Measurements from ENCODE around the gene SLC10A3.

- TF ChIP-seq EZH2 (IDR thresholded peaks at IDR 0.05; ENCODE audit: low read depth) (no peak), CTCF (conservative IDR thresholded peaks at IDR 0.05) (no peak)
Measured at GRCh38 chrX:154470434-154470833, 20.0 kb downstream of the SLC10A3 start.
